Measurements from ENCODE around the gene SHKBP1.

DNA sequence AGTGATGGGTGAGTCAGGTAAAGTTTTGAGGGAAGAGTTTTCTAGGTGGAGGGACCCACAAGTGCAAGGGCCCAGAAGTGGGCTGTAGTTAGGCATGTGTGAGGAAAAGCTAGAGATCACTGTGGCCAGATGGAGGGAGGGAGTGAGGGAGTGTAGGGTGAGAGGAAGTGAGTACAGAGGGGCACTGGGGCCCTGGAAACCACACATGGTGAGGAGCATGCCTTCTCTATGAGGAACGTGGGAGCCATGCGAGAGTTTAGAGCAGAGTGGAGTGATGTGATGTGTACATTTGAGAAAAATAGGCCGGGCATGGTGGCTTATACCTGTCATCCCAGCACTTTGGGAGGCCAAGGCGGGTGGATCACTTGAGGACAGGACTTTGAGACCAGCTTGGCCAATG lies 14.7 kb upstream of the SHKBP1 start:
- TF ChIP-seq RCOR1 (IDR thresholded peaks at IDR 0.05; ENCODE audit: insufficient replicate concordance, low read length) (no peak), SMC3 (IDR thresholded peaks at IDR 0.05; ENCODE audit: low read depth, low read length) (no peak), ELK1 (IDR thresholded peaks at IDR 0.05; ENCODE audit: borderline replicate concordance, low read depth, low read length) (no peak), FOS (IDR thresholded peaks at IDR 0.05; ENCODE audit: low read depth, low read length) (no peak), RFX5 (IDR thresholded peaks at IDR 0.05; ENCODE audit: low read depth, low read length) (no peak), POLR2A (IDR thresholded peaks at IDR 0.05; ENCODE audit: low read depth, low read length) (no peak), BHLHE40 (IDR thresholded peaks at IDR 0.05; ENCODE audit: low read depth, low read length) (no peak), MAZ (IDR thresholded peaks at IDR 0.05; ENCODE audit: borderline replicate concordance, low read depth, low read length) (no peak), USF2 (IDR thresholded peaks at IDR 0.05; ENCODE audit: low read depth, low read length) (no peak), RAD21 (IDR thresholded peaks at IDR 0.05; ENCODE audit: low read length) (no peak), CHD1 (IDR thresholded peaks at IDR 0.05; ENCODE audit: low read depth, low read length) (no peak), NFE2L2 (IDR thresholded peaks at IDR 0.05; ENCODE audit: low read depth, low read length) (no peak), CEBPB (IDR thresholded peaks at IDR 0.05; ENCODE audit: low read depth, low read length) (no peak)
- TF ChIP-seq, protein P1, sequence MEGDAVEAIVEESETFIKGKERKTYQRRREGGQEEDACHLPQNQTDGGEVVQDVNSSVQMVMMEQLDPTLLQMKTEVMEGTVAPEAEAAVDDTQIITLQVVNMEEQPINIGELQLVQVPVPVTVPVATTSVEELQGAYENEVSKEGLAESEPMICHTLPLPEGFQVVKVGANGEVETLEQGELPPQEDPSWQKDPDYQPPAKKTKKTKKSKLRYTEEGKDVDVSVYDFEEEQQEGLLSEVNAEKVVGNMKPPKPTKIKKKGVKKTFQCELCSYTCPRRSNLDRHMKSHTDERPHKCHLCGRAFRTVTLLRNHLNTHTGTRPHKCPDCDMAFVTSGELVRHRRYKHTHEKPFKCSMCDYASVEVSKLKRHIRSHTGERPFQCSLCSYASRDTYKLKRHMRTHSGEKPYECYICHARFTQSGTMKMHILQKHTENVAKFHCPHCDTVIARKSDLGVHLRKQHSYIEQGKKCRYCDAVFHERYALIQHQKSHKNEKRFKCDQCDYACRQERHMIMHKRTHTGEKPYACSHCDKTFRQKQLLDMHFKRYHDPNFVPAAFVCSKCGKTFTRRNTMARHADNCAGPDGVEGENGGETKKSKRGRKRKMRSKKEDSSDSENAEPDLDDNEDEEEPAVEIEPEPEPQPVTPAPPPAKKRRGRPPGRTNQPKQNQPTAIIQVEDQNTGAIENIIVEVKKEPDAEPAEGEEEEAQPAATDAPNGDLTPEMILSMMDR (conservative IDR thresholded peaks at IDR 0.05; ENCODE audit: low read depth, low read length), result no peak

Measured in IMR-90 (cell line).